ENCODE data around the gene ANXA2R. TPM values are rescaled to one million over a fixed set of nuclear protein-coding genes. Genes with fewer than 3 reads are reported as not detected.
"Not testable (repeated sequence)": the region's sequence is repeated elsewhere in the genome, so short reads cannot be mapped to it uniquely, and the experiment has no call there.

The ANXA2R gene, protein sequence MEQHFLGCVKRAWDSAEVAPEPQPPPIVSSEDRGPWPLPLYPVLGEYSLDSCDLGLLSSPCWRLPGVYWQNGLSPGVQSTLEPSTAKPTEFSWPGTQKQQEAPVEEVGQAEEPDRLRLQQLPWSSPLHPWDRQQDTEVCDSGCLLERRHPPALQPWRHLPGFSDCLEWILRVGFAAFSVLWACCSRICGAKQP
- 4.5 TPM in 2 replicates for total RNA-seq (2014; rRNA removed; shearing (Covaris generic))

- peak; percentile 97 for DNase-seq (ENCODE audit: low spot score)
Observed at GRCh38 chr5:43040287-43041098, at the start of gene ANXA2R. ANXA2R (minus strand) TSS chr5:43040319; CDS start chr5:43040046, 273 bp downstream.

GRCh38 chr5:43086118-43086908, 46.2 kb upstream of the ANXA2R start:
- DNase-seq (ENCODE audit: low spot score): not testable (repeated sequence)

DNA sequence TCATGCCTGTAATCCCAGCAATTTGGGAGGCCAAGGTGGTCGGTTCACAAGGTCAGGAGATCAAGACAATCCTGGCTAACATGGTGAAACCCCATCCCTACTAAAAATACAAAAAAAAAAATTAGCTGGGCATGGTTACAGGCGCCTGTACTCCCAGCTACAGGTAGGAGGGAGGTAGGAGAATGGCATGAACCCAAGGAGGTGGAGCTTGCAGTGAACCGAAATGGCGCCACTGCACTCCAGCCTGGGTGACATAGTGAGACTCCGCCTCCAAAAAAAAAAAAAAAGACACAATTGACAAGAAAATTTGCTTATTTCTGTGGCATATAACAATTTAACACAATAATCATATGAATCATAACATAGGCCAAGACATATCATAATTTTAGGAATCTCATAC, 45.3 kb upstream of the ANXA2R start:
- no peak for DNase-seq (ENCODE audit: low spot score)

- DNase-seq (ENCODE audit: low spot score): not testable (repeated sequence)
Observed at GRCh38 chr5:43084468-43084867, 44.3 kb upstream of the ANXA2R start.

DNA sequence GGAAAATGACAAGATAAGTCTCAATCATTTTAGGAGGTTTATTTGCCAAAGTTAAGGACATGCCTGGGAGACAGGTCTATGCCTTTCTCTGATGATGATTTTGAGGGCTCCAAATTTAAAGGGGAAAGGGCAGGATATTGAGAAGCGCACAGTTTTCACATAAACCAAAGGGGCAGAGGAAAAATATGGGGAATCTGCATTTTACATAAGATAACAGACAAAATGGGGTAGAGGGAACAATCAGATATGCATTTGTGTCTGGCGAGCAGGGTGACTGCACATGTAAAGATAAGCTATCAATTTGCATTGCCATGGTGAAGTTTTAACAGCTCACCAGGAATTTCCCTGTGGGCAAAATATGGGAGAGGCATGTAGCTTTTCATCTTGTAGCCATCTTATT, 41.2 kb upstream of the ANXA2R start:
- DNase-seq (ENCODE audit: low spot score): not testable (repeated sequence)

- peak; percentile 39 for DNase-seq (ENCODE audit: low spot score)
Observed at GRCh38 chr5:43078956-43079355, 38.8 kb upstream of the ANXA2R start.

DNA sequence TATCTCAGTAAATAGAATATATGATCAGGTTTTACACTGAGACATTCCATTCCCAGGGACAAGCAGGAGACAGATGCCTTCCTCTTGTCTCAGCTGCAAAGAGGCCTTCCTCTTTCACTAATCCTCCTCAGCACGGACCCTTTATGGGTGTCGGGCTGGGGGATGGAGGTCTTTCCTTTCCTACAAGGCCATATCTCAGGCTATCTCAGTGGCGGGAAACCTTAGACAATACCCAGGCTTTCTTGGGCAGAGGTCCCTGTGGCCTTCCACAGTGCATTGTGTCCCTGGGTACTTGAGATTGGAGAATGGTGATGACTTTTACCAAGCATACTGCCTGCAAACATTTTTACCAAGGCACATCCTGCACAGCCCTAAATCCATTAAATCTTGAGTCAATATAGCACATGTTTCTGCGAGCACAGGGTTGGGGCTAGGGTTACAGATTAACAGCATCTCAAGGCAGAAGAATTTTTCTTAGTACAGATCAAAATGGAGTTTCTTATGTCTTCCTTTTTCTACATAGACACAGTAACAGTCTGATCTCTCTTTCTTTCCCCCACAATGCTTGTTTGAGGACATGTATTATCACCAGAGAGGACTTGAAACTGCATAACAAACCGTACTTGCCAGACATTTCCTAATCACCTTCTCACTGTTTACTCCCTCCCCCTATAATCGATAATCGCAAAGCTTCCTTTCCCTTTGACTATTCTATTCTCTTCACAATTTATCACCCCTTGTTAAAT, 37.5 kb upstream of the ANXA2R start:
- not testable (repeated sequence) for DNase-seq (ENCODE audit: low spot score)

- DNase-seq (ENCODE audit: low spot score): no peak
Observed at GRCh38 chr5:43075319-43076293, 35.5 kb upstream of the ANXA2R start.

DNA sequence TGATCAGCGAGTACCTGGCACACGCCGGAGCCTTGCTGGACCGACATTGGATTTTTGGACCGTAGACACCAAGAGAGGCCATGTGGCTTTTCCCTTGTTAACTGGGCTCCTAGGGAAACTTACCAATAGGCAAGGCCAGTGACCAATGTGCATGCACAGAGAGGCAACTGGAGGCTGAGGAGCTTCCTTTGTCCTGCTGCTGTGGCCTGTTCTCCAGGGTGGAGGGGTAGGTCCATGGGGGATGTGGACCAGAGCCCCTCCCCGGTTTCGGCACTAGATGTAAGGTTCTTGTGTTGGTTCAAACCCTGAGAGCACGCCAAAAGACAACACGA, 34.8 kb upstream of the ANXA2R start:
- no peak for DNase-seq (ENCODE audit: low spot score)

DNA sequence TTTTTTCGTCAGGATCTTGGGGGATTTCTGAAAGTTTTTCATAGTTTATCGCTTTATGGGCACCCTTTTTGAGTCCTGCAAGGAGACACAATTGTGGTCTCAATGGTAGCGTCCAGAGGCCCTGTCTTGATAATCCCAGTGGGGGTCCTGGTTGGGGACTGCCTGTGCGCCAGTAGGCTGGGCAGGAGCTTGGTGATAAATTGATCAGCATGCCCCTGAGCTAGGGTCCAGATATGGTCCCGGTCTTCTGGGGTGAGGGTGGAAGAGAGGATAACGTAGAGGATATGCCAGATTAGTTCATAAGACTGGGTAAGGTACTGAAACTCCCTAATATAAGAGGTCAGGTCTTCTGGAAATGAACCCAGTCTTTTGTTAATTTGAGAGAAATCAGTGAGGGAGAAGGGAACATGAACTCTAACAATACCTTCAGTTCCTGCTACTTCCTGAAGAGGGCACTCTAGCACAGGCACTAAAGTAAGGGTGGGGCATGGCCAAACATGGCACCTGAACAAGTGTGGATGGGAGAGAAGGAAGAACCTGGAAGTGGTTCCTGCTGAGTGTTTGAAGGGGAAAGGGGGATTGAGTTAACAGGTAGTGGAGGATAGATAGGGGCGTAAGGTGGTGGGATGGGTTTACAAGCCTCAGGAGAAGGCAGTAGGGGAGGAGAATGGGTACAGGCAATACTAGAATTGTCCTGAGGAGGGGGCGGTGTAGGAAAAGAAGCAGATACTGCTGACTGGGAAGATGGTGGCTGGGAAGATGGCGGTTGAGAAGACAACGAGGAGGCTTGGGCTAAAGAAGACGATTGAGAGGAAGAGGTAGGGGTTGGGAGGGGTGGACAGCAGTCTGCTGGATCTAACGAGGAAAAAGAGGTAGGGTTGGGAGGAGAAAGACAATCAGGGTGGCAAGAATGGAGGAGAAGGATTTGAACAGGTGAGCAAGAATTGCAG, 33.8 kb upstream of the ANXA2R start:
- DNase-seq (ENCODE audit: low spot score): peak; percentile 61

DNA sequence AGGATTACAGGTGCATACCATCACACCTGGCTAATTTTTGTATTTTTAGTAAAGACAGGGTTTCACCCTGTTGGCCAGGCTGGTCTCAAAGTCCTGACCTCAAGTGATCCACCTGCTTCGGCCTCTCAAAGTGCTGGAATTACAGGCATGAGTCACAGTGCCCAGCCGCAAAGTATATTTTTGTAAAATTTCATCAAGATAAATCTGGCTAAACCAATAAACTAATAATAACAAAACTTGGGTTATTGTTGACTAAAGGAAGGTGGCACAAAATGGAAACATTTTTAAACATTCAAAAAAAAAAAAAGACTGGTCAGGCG, 29.2 kb upstream of the ANXA2R start:
- DNase-seq (ENCODE audit: low spot score): not testable (repeated sequence)

- DNase-seq (ENCODE audit: low spot score): no peak
Observed at GRCh38 chr5:43068037-43068436, 27.9 kb upstream of the ANXA2R start.

DNA sequence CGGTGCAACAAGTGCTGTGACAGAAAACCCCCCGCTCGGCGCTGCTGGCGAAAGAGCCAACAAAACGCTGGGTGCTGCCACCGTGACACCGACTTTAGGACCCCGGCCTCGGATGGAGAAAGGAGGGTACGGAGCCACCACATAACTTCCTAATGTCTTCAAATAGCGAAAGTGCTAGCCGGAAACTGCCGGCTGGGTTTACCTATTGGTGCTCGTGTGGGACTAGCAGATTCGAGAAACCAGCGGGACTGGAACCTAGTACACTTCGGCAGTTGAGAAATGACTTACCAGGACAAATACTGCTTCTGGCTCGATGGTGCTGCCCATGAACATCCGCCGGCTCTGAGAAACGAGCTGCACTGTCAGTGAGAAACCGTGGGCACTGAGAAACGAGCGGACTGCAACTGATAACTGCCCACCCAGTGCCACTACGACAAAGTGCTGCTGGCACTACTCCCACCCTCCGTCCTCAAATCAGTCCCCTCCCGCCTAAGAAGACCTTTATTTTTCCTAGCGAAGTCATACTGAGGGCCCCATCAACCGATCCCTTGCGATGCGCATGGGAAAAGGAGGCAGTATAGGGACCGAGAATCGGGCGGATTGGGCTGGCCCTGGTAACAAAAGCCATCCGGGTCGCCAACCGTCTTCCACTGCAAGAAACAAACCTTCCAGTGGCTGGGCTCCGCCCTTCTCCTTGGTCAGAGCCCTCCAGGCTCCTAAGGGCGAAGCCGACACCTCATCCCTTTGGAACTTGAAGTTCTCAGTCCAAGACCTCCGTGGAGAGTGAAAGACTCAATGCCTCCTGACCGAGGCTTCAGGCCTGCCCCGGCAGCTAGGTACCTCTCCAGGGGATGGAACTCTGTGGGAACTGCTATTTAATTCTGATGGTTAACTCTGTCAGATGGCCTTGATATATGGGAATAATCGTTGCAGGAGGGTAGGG, 27.0 kb upstream of the ANXA2R start:
- DNase-seq (ENCODE audit: low spot score): peak; percentile 87

DNA sequence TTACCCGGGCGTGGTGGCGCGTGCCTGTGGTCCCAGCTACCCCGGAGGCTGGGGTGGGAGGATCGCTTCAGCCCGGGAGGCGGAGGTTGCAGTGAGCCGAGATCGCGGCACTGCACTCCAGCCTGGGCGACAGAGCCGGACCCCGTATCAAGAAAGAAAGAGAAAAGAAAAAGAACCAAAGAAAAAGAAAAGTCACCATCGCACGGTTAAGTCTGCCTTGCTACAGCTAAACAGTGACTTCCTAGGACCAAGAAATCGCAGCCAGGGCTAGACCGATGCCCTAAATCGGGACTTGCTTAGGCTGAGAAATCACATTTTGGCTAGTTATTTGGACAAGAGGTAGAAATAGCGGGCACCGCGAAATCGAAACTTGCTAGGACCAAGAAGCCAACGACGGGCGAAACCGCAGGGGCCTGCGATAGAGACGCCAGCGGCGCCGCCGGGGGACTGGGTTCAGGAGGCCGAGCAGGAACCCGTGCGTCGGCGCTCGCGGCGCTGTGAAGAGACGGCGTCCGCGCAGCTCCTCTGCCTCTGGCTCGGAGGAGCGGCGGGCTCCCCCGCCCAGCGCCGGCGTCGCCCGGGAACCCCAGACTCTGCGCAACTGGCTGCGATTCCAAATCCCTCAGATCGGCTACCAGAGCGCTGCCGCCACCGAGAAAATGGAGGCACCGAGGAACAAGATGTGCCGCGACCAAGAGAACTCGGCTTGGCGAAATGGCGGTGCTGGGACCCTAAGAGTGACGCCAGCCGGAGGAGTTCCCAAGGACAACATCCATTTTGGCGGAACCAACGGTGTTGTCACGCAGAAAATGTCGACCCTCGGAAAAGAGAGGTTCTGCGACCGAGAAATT, 26.1 kb upstream of the ANXA2R start:
- peak; percentile 61 for DNase-seq (ENCODE audit: low spot score)

DNA sequence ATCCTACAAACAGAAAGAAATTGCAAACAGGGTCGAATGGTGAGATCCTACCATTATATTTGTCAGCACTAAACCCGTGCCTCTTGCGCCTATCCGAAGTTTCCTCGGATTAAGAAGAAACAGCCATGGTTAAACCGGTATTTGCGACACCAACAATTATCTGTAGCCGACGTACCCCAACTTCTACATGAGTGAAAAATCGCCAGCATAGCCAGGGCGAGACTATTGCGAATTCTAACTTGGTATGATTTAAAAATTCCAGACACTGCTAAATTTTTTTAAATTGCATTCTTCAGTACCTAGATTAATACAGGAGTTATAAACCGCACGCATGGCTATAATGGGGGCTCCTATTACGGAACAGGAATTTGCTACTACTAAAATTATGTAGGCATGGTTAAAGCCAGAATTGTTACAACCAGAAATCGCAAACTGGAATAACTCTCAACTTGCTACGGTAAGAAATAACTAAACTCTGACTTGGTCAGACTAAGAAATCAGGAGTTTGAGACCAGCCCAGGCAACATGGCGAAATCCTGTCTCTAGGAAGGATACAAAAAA, 25.3 kb upstream of the ANXA2R start:
- peak; percentile 30 for DNase-seq (ENCODE audit: low spot score)

GRCh38 chr5:43063721-43064171, 23.6 kb upstream of the ANXA2R start:
- DNase-seq (ENCODE audit: low spot score): no peak

All from H4 (cell line).